Panc1 (cell line): ENCODE results near the gene THRB. TPM values are rescaled to one million over a fixed set of nuclear protein-coding genes. Genes with fewer than 3 reads are reported as not detected.

Source experiments
- ATAC-seq: fragments of 200-7000 bp; cut with Tn5 transposase; 2 replicates; pipeline ENCODE4 v1.9.1; 2020; ENCODE audit warnings: mild to moderate bottlenecking, moderate library complexity
- BruUV-seq: library from RNA; stranded (reverse); fragments of 400-500 nt; replicated peaks from 2 replicates; lab custom pipeline; 2021; lab: Mats Ljungman, UMichigan
- CTCF ChIA-PET: fragments of 300-600 bp; sonication (Branson Sonifier 250); formaldehyde crosslinking; loops from one replicate; lab custom pipeline; 2022; ENCODE audit warnings: antibody characterized with exemption; lab: Charles Lee
- POLR2A ChIA-PET: fragments of 300-600 bp; sonication (Branson Sonifier 250); formaldehyde crosslinking; loops from one replicate; lab custom pipeline; 2022; ENCODE audit warnings: antibody characterized with exemption; lab: Charles Lee
- DNase-seq: peaks from one replicate; pipeline ENCODE4 v3.0.0-alpha.2; 2010; ENCODE audit warnings: low read depth, low spot score
- H3K27ac ChIP-seq: 2 replicates; pipeline ENCODE4 v1.5.1; 2011; ENCODE audit warnings: mild to moderate bottlenecking, low read length, inconsistent platforms
- H3K27me3 ChIP-seq: fragments of 200-500 bp; sonication (Bioruptor generic); 2 replicates; pipeline ENCODE4 v1.6.0; 2014; ENCODE audit warnings: low read length, inconsistent platforms; ENCODE audit not compliant: control insufficient read depth, insufficient read depth
- H3K36me3 ChIP-seq: fragments of 200-500 bp; sonication (Bioruptor generic); 2 replicates; pipeline ENCODE4 v1.5.1; 2014; ENCODE audit warnings: inconsistent platforms, mild to moderate bottlenecking, low read length, moderate library complexity; ENCODE audit not compliant: control insufficient read depth, insufficient read depth
- H3K4me1 ChIP-seq: 2 replicates; pipeline ENCODE4 v1.5.1; 2011; ENCODE audit warnings: inconsistent platforms, mild to moderate bottlenecking, low read length, moderate library complexity; ENCODE audit not compliant: control insufficient read depth, insufficient read depth
- H3K4me3 ChIP-seq, 2 experiments: 2 replicates each; pipeline ENCODE4 v1.5.1; 2011 to 2012; ENCODE audit warnings: low read depth in 2 of 2, low read length in 2 of 2, mild to moderate bottlenecking in 2 of 2, inconsistent platforms in 1 of 2, moderate library complexity in 1 of 2
- H3K9me3 ChIP-seq: fragments of 200-500 bp; sonication (Bioruptor generic); 2 replicates; pipeline ENCODE4 v1.5.1; 2014; ENCODE audit warnings: low read depth, mild to moderate bottlenecking, inconsistent platforms, low read length, moderate library complexity; ENCODE audit not compliant: control insufficient read depth, insufficient read depth
- POLR2AphosphoS5 ChIP-seq: IDR thresholded peaks from 2 replicates; pipeline ENCODE4 v1.6.1; 2012; ENCODE audit warnings: mild to moderate bottlenecking, low read depth, low read length, moderate library complexity
- SIN3A ChIP-seq: IDR thresholded peaks from 2 replicates; pipeline ENCODE4 v1.6.1; 2012; ENCODE audit warnings: low read depth, mild to moderate bottlenecking, low read length, moderate library complexity, borderline replicate concordance; ENCODE audit not compliant: insufficient read depth
- TCF7L2 ChIP-seq: IDR thresholded peaks from 2 replicates; pipeline ENCODE4 v1.6.1; 2011; ENCODE audit warnings: mild to moderate bottlenecking, low read depth, low read length, inconsistent platforms
- in situ Hi-C: cut with HindIII; loops from 2 replicates; pipeline ENCODE4 v1.10.0; 2016; ENCODE audit warnings: low sequenced_read_pairs, low pct_unique_long_range_greater_than_20kb
- intact Hi-C: fragments of 100-400 bp; cut with micrococcal nuclease; formaldehyde crosslinking; loops from one replicate; pipeline ENCODE4 v1.10.0; 2022; ENCODE audit not compliant: unreplicated experiment
- total RNA-seq: library from RNA; stranded (reverse); gene quantifications from one replicate; pipeline ENCODE4 v1.2.1, GENCODE V29; 2021; ENCODE audit not compliant: unreplicated experiment
- TF ChIP-seq, protein P1 (sequence below): fragments of 450-650 bp; IDR thresholded peaks from 2 replicates; pipeline ENCODE4 v1.5.1; 2017; ENCODE audit warnings: mild to moderate bottlenecking
- TF ChIP-seq, protein P2 (sequence below), 2 experiments: IDR thresholded peaks; 2 replicates each; pipeline ENCODE4 v1.6.1; 2011 to 2012; ENCODE audit warnings: low read depth in 2 of 2, control low read depth in 1 of 2, low read length in 1 of 2, mild to moderate bottlenecking in 1 of 2, moderate library complexity in 1 of 2; ENCODE audit not compliant: insufficient read depth in 1 of 2

The THRB gene
- total RNA-seq, 1 experiment from 2014 or later, result 3.9 TPM

DNA sequence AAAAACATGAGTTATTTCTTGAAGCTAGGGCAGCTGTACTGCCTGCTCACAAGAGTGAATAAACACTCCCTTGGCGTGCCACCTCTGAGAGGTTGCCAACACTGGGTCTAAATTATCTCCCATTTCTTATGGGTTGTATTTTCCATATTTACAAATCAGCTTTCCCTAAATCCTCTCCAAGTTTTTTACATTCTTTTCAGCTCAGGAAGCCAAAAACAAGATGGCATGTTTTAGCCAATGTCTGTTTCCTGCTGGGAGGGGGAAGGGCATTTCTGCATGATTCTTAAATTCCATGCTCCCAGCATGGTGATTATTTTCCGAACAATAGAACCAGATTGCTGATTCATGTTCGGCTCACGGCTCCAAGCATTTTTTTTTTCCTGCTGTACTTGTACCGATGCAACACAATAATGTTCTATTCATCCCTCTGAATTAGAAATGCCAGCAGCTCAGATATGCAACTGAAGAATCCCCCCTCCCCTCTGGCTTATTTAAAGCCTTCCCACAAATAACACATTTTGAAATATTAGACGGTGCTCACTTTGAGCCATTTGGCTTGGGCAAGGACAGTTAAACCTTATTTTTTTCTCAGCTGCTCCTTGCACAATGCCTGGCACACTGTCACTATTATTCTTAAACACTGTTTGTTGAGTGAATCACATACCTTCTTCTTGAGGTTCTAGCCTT, 252.5 kb downstream of the THRB start:
- intact Hi-C loops (no loop called here), in situ Hi-C loops (no loop called here)
- Histone ChIP-seq H3K36me3 (no peaks in the 10 kb centered on the region), H3K4me1 (peaks cover 4% of the 10 kb centered on the region; the same call in 1 of the 2 replicates), H3K4me3 (no peak overlapping the region), H3K9me3 (no peaks in the 10 kb centered on the region), H3K27me3 (no peaks in the 10 kb centered on the region), H3K27ac (no peak overlapping the region)
- BruUV-seq, result no TSS peak
- ChIA-PET CTCF (no interaction called here), POLR2A (interaction anchor here (0.7 kb wide), 1 partner anchor 287 kb away, joined by 3 read pairs; no protein-coding TSS in a partner anchor)
- TF ChIP-seq POLR2AphosphoS5, result no peak
- no peak for TF ChIP-seq SIN3A
- ATAC-seq (no peak), DNase-seq (no peak)

DNA sequence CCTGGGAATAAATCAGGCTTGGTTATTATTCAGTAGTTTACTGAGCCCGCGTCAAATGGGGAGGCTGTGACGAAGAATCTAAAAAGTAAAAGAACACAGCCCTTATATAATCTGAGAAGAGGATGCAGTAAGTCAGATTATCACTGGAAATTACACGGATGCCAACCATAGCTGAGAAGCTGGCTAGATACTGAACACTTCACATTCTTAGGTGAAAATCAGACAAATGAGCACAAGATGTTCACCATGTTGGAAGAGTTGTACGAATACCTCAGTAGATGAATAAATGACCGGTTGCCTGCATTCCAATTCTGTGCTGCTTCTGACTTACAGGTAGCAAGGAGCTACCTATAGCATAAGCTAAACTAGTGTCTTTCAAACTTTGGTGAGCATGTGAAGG, 254.3 kb downstream of the THRB start:
- ChIA-PET POLR2A (no interaction called here), CTCF (no interaction called here)
- in situ Hi-C loops, result no loop called here
- no peaks in the 10 kb centered on the region for H3K27me3 ChIP-seq
- no peak overlapping the region for H3K4me3 ChIP-seq
- H3K27ac ChIP-seq, result no peak overlapping the region
- no TSS peak for BruUV-seq
- H3K9me3 ChIP-seq, result no peaks in the 10 kb centered on the region
- peaks cover 4% of the 10 kb centered on the region; the same call in 1 of the 2 replicates for H3K4me1 ChIP-seq
- intact Hi-C loops, result no loop called here
- no peaks in the 10 kb centered on the region for H3K36me3 ChIP-seq
- no peak for DNase-seq
- TF ChIP-seq SIN3A, result no peak
- no peak for ATAC-seq

DNA sequence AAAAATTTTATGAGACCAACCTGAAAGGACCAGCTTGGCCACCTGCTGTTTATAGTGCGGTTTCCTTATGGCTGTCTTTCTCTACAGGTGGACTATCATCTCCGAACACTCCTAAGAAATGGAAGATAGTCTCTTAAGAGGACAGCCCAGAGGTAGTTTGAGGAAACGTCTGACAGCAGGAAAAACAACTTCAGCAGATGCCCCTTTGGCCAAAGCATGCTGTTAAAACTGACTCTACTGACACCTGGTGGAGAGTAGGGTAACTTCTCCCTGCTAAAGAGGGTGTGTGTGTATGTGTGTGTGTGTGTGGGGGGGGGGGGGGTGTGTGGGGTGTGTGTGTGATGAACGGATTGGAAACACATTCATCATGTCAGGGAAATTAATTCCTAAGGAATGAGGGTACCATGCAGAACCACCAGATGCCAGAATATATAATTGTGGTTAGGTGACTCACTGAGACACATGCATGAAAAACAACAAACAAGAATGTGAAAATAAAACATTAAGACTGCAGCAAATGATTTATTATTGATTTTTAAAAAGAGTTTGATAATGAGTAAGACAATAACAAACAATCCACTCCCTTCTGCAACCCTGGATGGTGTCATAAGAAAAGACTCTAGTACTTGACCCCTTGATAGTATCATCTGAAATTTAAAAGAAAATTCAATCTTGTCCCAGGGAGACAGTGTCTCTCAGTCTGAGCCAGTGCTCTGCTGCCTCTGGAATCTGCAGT, 256.5 kb downstream of the THRB start:
- no peak overlapping the region for H3K4me3 ChIP-seq
- H3K4me1 ChIP-seq, result peaks cover 4% of the 10 kb centered on the region; the same call in 1 of the 2 replicates
- BruUV-seq, result no TSS peak
- no peaks in the 10 kb centered on the region for H3K36me3 ChIP-seq
- ChIA-PET POLR2A (no interaction called here), CTCF (no interaction called here)
- intact Hi-C loops, result loop anchor here (2.0 to 5.0 kb wide), 2 partner anchors 51 to 239 kb away; no protein-coding TSS in a partner anchor
- TF ChIP-seq, protein P1, sequence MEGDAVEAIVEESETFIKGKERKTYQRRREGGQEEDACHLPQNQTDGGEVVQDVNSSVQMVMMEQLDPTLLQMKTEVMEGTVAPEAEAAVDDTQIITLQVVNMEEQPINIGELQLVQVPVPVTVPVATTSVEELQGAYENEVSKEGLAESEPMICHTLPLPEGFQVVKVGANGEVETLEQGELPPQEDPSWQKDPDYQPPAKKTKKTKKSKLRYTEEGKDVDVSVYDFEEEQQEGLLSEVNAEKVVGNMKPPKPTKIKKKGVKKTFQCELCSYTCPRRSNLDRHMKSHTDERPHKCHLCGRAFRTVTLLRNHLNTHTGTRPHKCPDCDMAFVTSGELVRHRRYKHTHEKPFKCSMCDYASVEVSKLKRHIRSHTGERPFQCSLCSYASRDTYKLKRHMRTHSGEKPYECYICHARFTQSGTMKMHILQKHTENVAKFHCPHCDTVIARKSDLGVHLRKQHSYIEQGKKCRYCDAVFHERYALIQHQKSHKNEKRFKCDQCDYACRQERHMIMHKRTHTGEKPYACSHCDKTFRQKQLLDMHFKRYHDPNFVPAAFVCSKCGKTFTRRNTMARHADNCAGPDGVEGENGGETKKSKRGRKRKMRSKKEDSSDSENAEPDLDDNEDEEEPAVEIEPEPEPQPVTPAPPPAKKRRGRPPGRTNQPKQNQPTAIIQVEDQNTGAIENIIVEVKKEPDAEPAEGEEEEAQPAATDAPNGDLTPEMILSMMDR, result peak; percentile 73
- 0 out of 2 replicates have a peak, but pooled peaks have one; percentile 47 for TF ChIP-seq TCF7L2
- TF ChIP-seq, protein P2, sequence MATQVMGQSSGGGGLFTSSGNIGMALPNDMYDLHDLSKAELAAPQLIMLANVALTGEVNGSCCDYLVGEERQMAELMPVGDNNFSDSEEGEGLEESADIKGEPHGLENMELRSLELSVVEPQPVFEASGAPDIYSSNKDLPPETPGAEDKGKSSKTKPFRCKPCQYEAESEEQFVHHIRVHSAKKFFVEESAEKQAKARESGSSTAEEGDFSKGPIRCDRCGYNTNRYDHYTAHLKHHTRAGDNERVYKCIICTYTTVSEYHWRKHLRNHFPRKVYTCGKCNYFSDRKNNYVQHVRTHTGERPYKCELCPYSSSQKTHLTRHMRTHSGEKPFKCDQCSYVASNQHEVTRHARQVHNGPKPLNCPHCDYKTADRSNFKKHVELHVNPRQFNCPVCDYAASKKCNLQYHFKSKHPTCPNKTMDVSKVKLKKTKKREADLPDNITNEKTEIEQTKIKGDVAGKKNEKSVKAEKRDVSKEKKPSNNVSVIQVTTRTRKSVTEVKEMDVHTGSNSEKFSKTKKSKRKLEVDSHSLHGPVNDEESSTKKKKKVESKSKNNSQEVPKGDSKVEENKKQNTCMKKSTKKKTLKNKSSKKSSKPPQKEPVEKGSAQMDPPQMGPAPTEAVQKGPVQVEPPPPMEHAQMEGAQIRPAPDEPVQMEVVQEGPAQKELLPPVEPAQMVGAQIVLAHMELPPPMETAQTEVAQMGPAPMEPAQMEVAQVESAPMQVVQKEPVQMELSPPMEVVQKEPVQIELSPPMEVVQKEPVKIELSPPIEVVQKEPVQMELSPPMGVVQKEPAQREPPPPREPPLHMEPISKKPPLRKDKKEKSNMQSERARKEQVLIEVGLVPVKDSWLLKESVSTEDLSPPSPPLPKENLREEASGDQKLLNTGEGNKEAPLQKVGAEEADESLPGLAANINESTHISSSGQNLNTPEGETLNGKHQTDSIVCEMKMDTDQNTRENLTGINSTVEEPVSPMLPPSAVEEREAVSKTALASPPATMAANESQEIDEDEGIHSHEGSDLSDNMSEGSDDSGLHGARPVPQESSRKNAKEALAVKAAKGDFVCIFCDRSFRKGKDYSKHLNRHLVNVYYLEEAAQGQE (IDR thresholded peaks at IDR 0.05; ENCODE audit: insufficient read depth in 1 of 2, low read depth in 2 of 2, low read length in 1 of 2), result no peak
- ATAC-seq, result peak; percentile 87
- H3K9me3 ChIP-seq, result no peaks in the 10 kb centered on the region
- H3K27ac ChIP-seq, result no peak overlapping the region
- no peaks in the 10 kb centered on the region for H3K27me3 ChIP-seq
- in situ Hi-C loops, result no loop called here
- DNase-seq, result peak; percentile 67
